ENCODE data around the gene TBPL1. TPM values are rescaled to one million over a fixed set of nuclear protein-coding genes. Genes with fewer than 3 reads are reported as not detected.

Gene TBPL1
- total RNA-seq, 2 experiments from 2014 or later = 50.9 to 52.2 TPM

GRCh38 chr6:134028438-134028837 lies 75.4 kb downstream of the TBPL1 start:
- ChIA-PET POLR2A (no interaction called here), CTCF (no interaction called here)

- CTCF ChIA-PET = no interaction called here
These were observed 76.8 kb downstream of the TBPL1 start for GRCh38 chr6:134029495-134030455.

GRCh38 chr6:134031696-134032255 lies 78.8 kb downstream of the TBPL1 start:
- ChIA-PET CTCF (no interaction called here), POLR2A (no interaction called here)

More at GRCh38 chr6:134029495-134030455, 76.8 kb downstream of the TBPL1 start:
- POLR2A ChIA-PET = no interaction called here

- ChIA-PET CTCF (no interaction called here), POLR2A (no interaction called here)
These were observed 81.5 kb downstream of the TBPL1 start for GRCh38 chr6:134034478-134034877.

GRCh38 chr6:134034961-134035822 lies 82.2 kb downstream of the TBPL1 start:
- POLR2A ChIA-PET = no interaction called here
- CTCF ChIA-PET = no interaction called here

GRCh38 chr6:134035823-134036296 lies 82.8 kb downstream of the TBPL1 start:
- POLR2A ChIA-PET = no interaction called here
- CTCF ChIA-PET = no interaction called here

GRCh38 chr6:134039116-134039515 lies 86.1 kb downstream of the TBPL1 start:
- POLR2A ChIA-PET = no interaction called here
- CTCF ChIA-PET = no interaction called here

Other genes starting within 250 kb of the TBPL1 start
- not detected for gene TCF21, start 64.1 kb upstream of the TBPL1 start, total RNA-seq
- gene SLC2A12, start 99.4 kb downstream of the TBPL1 start, total RNA-seq = not detected